HG03135 (cell line): ENCODE data around the gene MSI2.

Experiments
- ATAC-seq: cut with Tn5 transposase; IDR thresholded peaks from one replicate; pipeline ENCODE4 v1.9.1; 2021; ENCODE audit warnings: mild to moderate bottlenecking, moderate library complexity; ENCODE audit not compliant: unreplicated experiment

Gene MSI2

GRCh38 chr17:57468932-57469775 lies 212.8 kb downstream of the MSI2 start:
- peak; percentile 53 for ATAC-seq

GRCh38 chr17:57470906-57471305 lies 214.6 kb downstream of the MSI2 start:
- ATAC-seq = no peak

- no peak for ATAC-seq
These were observed 215.6 kb downstream of the MSI2 start for GRCh38 chr17:57471868-57472368.

GRCh38 chr17:57475796-57476195 lies 219.5 kb downstream of the MSI2 start:
- ATAC-seq = no peak

- ATAC-seq = no peak
These were observed 221.4 kb downstream of the MSI2 start for GRCh38 chr17:57477522-57478362.

GRCh38 chr17:57478478-57479250 lies 222.3 kb downstream of the MSI2 start:
- no peak for ATAC-seq

- peak; percentile 60 for ATAC-seq
These were observed 224.3 kb downstream of the MSI2 start for GRCh38 chr17:57480438-57481196.

GRCh38 chr17:57481910-57482391 lies 225.6 kb downstream of the MSI2 start:
- ATAC-seq = no peak

- ATAC-seq = no peak
These were observed 226.3 kb downstream of the MSI2 start for GRCh38 chr17:57482657-57483056.

GRCh38 chr17:57484081-57484666 lies 227.9 kb downstream of the MSI2 start:
- no peak for ATAC-seq

- no peak for ATAC-seq
These were observed 228.7 kb downstream of the MSI2 start for GRCh38 chr17:57484826-57485565.

GRCh38 chr17:57485566-57485865 lies 229.2 kb downstream of the MSI2 start:
- ATAC-seq = no peak

GRCh38 chr17:57485916-57486881 lies 229.9 kb downstream of the MSI2 start:
- ATAC-seq = no peak

- ATAC-seq = no peak
These were observed 230.6 kb downstream of the MSI2 start for GRCh38 chr17:57486882-57487301.

- no peak for ATAC-seq
These were observed 231.2 kb downstream of the MSI2 start for GRCh38 chr17:57487573-57487972.

- ATAC-seq = no peak
These were observed 232.5 kb downstream of the MSI2 start for GRCh38 chr17:57488856-57489255.

GRCh38 chr17:57489321-57489720 lies 233.0 kb downstream of the MSI2 start:
- no peak for ATAC-seq
